GM10266 (cell line): Measurements from ENCODE around the gene MEIOC.
"Not testable (repeated sequence)": the region's sequence is repeated elsewhere in the genome, so short reads cannot be mapped to it uniquely, and the experiment has no call there.

Experiments used
- DNase-seq: peaks from one replicate; pipeline ENCODE4 v3.0.0; 2012; ENCODE audit errors: extremely low spot score
- CTCF ChIP-seq: IDR thresholded peaks from 2 replicates; pipeline ENCODE4 v1.5.1; 2012; ENCODE audit warnings: mild to moderate bottlenecking, low read depth; ENCODE audit not compliant: control insufficient read depth, insufficient read depth; ENCODE audit errors: missing control alignments

Gene MEIOC

GRCh38 chr17:44666006-44666405 is 9.7 kb downstream of the MEIOC start:
- TF ChIP-seq CTCF = no peak
- no peak for DNase-seq

- peak; percentile 36 for TF ChIP-seq CTCF
- DNase-seq = no peak
Measured at GRCh38 chr17:44672479-44673093, 16.3 kb downstream of the MEIOC start.

GRCh38 chr17:44673893-44674292 is 17.6 kb downstream of the MEIOC start:
- no peak for TF ChIP-seq CTCF

GRCh38 chr17:44677136-44677535 is 20.9 kb downstream of the MEIOC start:
- DNase-seq = no peak

More at GRCh38 chr17:44673893-44674292, 17.6 kb downstream of the MEIOC start:
- no peak for DNase-seq

GRCh38 chr17:44683303-44683702 is 27.0 kb downstream of the MEIOC start:
- DNase-seq = not testable (repeated sequence)

More at GRCh38 chr17:44677136-44677535, 20.9 kb downstream of the MEIOC start:
- no peak for TF ChIP-seq CTCF

DNA sequence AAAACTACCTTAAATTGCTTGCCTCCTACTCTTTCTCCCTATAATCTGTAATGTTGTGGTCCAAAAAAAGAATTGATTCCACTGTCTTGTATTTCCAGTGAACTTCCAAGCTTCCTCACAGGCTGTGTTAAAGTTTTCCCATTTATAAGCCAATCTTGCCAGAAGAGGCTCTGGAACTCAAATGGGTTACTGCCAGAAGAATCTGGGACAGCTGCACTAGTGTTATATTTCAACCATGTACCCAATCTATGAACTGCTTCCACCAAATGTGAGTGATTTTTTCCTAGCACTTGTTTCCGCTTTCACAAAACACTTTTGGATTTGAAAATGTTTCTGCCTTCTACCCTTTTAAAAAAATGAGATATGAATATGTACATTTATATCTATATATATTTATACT is 31.5 kb downstream of the MEIOC start:
- DNase-seq = no peak
- TF ChIP-seq CTCF = no peak

GRCh38 chr17:44688200-44688599 is 31.9 kb downstream of the MEIOC start:
- no peak for DNase-seq
- no peak for TF ChIP-seq CTCF
